ENCODE results near the gene TBX21. TPM values are rescaled to one million over a fixed set of nuclear protein-coding genes. Genes with fewer than 3 reads are reported as not detected.

The TBX21 gene
- total and polyA plus RNA-seq, 2 of the 4 experiments (the other 2 are of a cell fraction): not detected

GRCh38 chr17:47686664-47687327, 46.2 kb upstream of the TBX21 start:
- Histone ChIP-seq H2AK9ac (replicated peaks; ENCODE audit: low read depth, low read length, poor library complexity) (no peak overlapping the region), H2AFZ (replicated peaks; ENCODE audit: low read length, poor library complexity) (no peak overlapping the region), H2BK5ac (ENCODE audit: low read depth, low read length, poor library complexity, severe bottlenecking) (peak overlapping the region; percentile 65), H3K9me3 (ENCODE audit: control insufficient read depth, insufficient read depth, low read length) (no peaks in the 10 kb centered on the region), H4K8ac (ENCODE audit: low read depth in 2 of 2, low read length in 2 of 2) (no peak overlapping the region), H4K20me1 (ENCODE audit: insufficient read depth, low read length) (peaks cover 45% of the 10 kb centered on the region), H3K9ac (ENCODE audit: low read depth, low read length) (no peak overlapping the region), H3K27ac (ENCODE audit: insufficient read depth, low read length) (no peak overlapping the region; the same call in 1 of the 2 replicates), H3K23ac (ENCODE audit: low read depth, low read length) (no peak overlapping the region), H3K56ac (ENCODE audit: extremely low read depth, insufficient read depth, low read length) (no peak overlapping the region; the same call in 1 of the 2 replicates), H3K4me3 (ENCODE audit: insufficient read depth, low read depth, low read length) (no peak overlapping the region), H3K79me1 (ENCODE audit: low read depth in 1 of 2, low read length in 2 of 2) (peaks cover 13 to 38% of the 10 kb centered on the region in 2 experiments), H3K4me2 (ENCODE audit: low read depth, low read length) (no peak overlapping the region; the same call in 1 of the 2 replicates), H2BK15ac (ENCODE audit: low read depth, low read length) (no peak overlapping the region), H4K5ac (ENCODE audit: low read depth, low read length) (no peak overlapping the region), H3K4me1 (ENCODE audit: control insufficient read depth, insufficient read depth, low read length) (peaks cover 20% of the 10 kb centered on the region), H3K27me3 (ENCODE audit: control insufficient read depth, insufficient read depth, low read length) (no peaks in the 10 kb centered on the region), H4K91ac (ENCODE audit: insufficient read depth, low read depth, low read length) (no peak overlapping the region), H2BK120ac (ENCODE audit: low read depth, low read length) (no peak overlapping the region), H3K4ac (ENCODE audit: low read depth, low read length) (no peak overlapping the region), H3K36me3 (ENCODE audit: control insufficient read depth, insufficient read depth, low read length) (peaks cover 19% of the 10 kb centered on the region), H3K14ac (replicated peaks; ENCODE audit: low read depth, low read length) (no peak overlapping the region), H2BK20ac (ENCODE audit: low read depth, low read length) (no peak overlapping the region), H3K9me1 (ENCODE audit: insufficient read depth, low read length) (peaks cover 17% of the 10 kb centered on the region), H3K18ac (ENCODE audit: low read depth, low read length) (no peak overlapping the region), H2AK5ac (ENCODE audit: low read depth, low read length) (no peak overlapping the region)
- WGBS, 2 experiments (ENCODE audit: extremely low coverage in 2 of 2, insufficient read length in 1 of 2): 80% methylated on average over 1 of the region's 7 CpGs; no CpG with 5 or more reads in 1 of the 2 experiments
- POLR2A ChIA-PET (ENCODE audit: unreplicated experiment): interaction anchor here (0.5 kb wide), 1 partner anchor 8 kb away, joined by 5 read pairs; no protein-coding TSS in a partner anchor
- peak; percentile 4; the same call in 1 of the 2 replicates for ATAC-seq (ENCODE audit: low read depth)
- no TSS peak for BruUV-seq (replicated peaks)
- in situ Hi-C loops (cut with MboI; ENCODE audit: low sequenced_read_pairs): no loop called here
- DNase-seq: peak; percentile 34
- CTCF ChIA-PET: no interaction called here
- dilution Hi-C loops (cut with HindIII; ENCODE audit: low sequenced_read_pairs, unreplicated experiment): no loop called here
- intact Hi-C loops (cut with micrococcal nuclease): no loop called here
- TF ChIP-seq USF2 (IDR thresholded peaks at IDR 0.05; ENCODE audit: low read depth, low read length) (no peak), RFX5 (IDR thresholded peaks at IDR 0.05; ENCODE audit: low read depth, low read length) (no peak), MXI1 (IDR thresholded peaks at IDR 0.05; ENCODE audit: borderline replicate concordance, low read depth, low read length) (no peak), NFE2L2 (IDR thresholded peaks at IDR 0.05; ENCODE audit: low read depth, low read length) (no peak), BHLHE40 (IDR thresholded peaks at IDR 0.05; ENCODE audit: low read depth, low read length) (no peak), MAFK (IDR thresholded peaks at IDR 0.05; ENCODE audit: low read depth, low read length) (no peak), RAD21 (IDR thresholded peaks at IDR 0.05; ENCODE audit: low read length) (no peak), FOS (IDR thresholded peaks at IDR 0.05; ENCODE audit: low read depth, low read length) (no peak), CHD1 (IDR thresholded peaks at IDR 0.05; ENCODE audit: low read depth, low read length) (no peak), POLR2A (IDR thresholded peaks at IDR 0.05; ENCODE audit: low read depth, low read length) (no peak), CEBPB (IDR thresholded peaks at IDR 0.05; ENCODE audit: low read depth, low read length) (no peak), RCOR1 (IDR thresholded peaks at IDR 0.05; ENCODE audit: insufficient replicate concordance, low read length) (no peak), CTCF (conservative IDR thresholded peaks at IDR 0.05; ENCODE audit: low read depth, low read length) (no peak), MAZ (IDR thresholded peaks at IDR 0.05; ENCODE audit: borderline replicate concordance, low read depth, low read length) (no peak), SMC3 (IDR thresholded peaks at IDR 0.05; ENCODE audit: low read depth, low read length) (no peak), ELK1 (IDR thresholded peaks at IDR 0.05; ENCODE audit: borderline replicate concordance, low read depth, low read length) (no peak)

All from IMR-90 (cell line).